RCC 7860 (cell line): ENCODE results near the gene ADAMTS2.

Source experiments
- DNase-seq: peaks from one replicate; pipeline ENCODE4 v3.0.0-alpha.2; 2015; ENCODE audit warnings: low spot score
- FAIRE-seq: peaks from 2 replicates; lab custom pipeline; 2012; peaks lifted over from hg19 to GRCh38; lab: Jason Lieb, UNC

The ADAMTS2 gene

GRCh38 chr5:179313849-179314521, 31.3 kb downstream of the ADAMTS2 start:
- FAIRE-seq = no peak
- no peak for DNase-seq

- FAIRE-seq = no peak
Observed at GRCh38 chr5:179312557-179313235, 32.6 kb downstream of the ADAMTS2 start.

GRCh38 chr5:179311581-179311980, 33.7 kb downstream of the ADAMTS2 start:
- no peak for DNase-seq

More at GRCh38 chr5:179312557-179313235, 32.6 kb downstream of the ADAMTS2 start:
- no peak for DNase-seq

GRCh38 chr5:179311091-179311470, 34.2 kb downstream of the ADAMTS2 start:
- no peak for FAIRE-seq
- no peak for DNase-seq

More at GRCh38 chr5:179311581-179311980, 33.7 kb downstream of the ADAMTS2 start:
- no peak for FAIRE-seq

GRCh38 chr5:179310439-179311090, 34.7 kb downstream of the ADAMTS2 start:
- FAIRE-seq (no peak), DNase-seq (no peak)

GRCh38 chr5:179309751-179310320, 35.4 kb downstream of the ADAMTS2 start:
- DNase-seq = no peak
- FAIRE-seq = no peak

- FAIRE-seq = no peak
- DNase-seq = no peak
Observed at GRCh38 chr5:179309383-179309670, 35.9 kb downstream of the ADAMTS2 start.

GRCh38 chr5:179308563-179309382, 36.5 kb downstream of the ADAMTS2 start:
- DNase-seq (no peak), FAIRE-seq (no peak)

- FAIRE-seq = no peak
- DNase-seq = no peak
Observed at GRCh38 chr5:179307931-179308471, 37.3 kb downstream of the ADAMTS2 start.

- no peak for DNase-seq
- no peak for FAIRE-seq
Observed at GRCh38 chr5:179307013-179307800, 38.1 kb downstream of the ADAMTS2 start.

GRCh38 chr5:179306191-179307012, 38.9 kb downstream of the ADAMTS2 start:
- FAIRE-seq = no peak
- no peak for DNase-seq

- no peak for DNase-seq
- FAIRE-seq = no peak
Observed at GRCh38 chr5:179304871-179305270, 40.4 kb downstream of the ADAMTS2 start.

GRCh38 chr5:179304466-179304865, 40.8 kb downstream of the ADAMTS2 start:
- no peak for DNase-seq
- FAIRE-seq = no peak

- FAIRE-seq = no peak
- DNase-seq = no peak
Observed at GRCh38 chr5:179303451-179304200, 41.6 kb downstream of the ADAMTS2 start.

GRCh38 chr5:179302499-179303185, 42.6 kb downstream of the ADAMTS2 start:
- FAIRE-seq (no peak), DNase-seq (no peak)

- FAIRE-seq (no peak), DNase-seq (no peak)
Observed at GRCh38 chr5:179301796-179302195, 43.5 kb downstream of the ADAMTS2 start.

- FAIRE-seq (no peak), DNase-seq (no peak)
Observed at GRCh38 chr5:179301376-179301775, 43.9 kb downstream of the ADAMTS2 start.
